HG02938 (cell line): ENCODE data around the gene SLC6A9.

Experiments
- ATAC-seq: cut with Tn5 transposase; IDR thresholded peaks from one replicate; pipeline ENCODE4 v1.9.1; 2021; ENCODE audit warnings: mild to moderate bottlenecking, moderate library complexity; ENCODE audit not compliant: unreplicated experiment

SLC6A9 gene

DNA sequence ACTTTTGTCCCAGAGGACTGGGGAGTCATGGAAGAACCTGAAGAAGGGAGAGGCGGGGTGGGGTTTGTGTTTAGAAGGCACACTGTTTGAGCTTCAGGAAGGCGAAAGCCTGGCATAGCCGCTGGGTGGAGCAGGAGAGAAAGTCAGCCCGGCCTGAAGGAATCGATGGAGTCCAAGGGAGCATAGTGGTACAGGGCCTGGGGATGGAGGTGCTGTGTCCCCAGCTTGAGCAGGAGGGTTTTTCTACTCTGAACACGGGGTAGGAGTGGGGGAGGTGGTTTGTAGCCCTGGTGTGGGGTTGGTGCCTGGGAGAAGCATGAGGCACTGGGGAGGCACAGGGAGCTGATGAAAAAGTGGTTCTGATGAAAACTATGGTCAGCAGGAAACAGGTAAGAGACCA, 44.5 kb downstream of the SLC6A9 start:
- no peak for ATAC-seq

DNA sequence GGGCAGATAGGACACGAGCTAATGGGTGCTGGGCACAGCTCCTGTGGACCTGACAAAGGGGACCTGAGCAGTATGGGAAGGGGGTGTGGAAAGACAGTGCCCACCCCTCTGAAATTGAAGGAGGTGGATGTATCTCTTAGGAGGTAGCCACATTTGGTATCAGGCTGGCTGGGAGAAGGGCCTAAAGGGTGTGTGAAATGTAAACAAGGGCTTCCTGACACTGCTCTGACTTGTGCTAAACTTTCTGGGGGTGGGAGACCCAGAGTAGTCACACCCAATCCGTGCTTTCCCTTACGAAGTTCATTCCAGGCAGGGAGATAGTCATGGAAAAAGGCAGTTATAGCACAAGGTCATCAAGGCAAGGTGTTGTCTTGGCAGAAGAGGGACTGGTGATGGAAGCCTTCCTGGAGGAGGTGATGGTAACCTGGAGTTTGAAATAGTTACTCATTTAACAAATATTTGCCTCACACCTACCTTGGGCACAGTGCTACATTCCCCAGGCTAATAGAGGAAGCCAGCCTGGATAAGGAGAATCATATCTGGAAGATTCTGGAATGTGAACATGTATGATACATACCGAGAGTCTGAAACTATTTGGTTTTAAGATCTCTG, 45.2 kb downstream of the SLC6A9 start:
- no peak for ATAC-seq

DNA sequence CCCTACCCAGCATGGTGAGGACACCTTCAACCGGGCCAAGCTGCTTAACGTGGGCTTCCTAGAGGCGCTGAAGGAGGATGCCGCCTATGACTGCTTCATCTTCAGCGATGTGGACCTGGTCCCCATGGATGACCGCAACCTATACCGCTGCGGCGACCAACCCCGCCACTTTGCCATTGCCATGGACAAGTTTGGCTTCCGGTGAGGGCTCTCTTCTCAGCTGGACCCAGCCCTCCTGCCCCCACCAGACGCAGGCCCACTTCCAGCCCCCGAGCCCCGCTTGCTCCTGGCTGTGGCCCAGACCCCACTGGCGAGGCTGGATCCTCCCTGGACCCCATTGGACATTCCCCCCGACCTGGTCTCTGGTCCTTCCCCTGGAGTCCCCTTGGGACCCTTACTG, 46.4 kb downstream of the SLC6A9 start:
- ATAC-seq = no peak

DNA sequence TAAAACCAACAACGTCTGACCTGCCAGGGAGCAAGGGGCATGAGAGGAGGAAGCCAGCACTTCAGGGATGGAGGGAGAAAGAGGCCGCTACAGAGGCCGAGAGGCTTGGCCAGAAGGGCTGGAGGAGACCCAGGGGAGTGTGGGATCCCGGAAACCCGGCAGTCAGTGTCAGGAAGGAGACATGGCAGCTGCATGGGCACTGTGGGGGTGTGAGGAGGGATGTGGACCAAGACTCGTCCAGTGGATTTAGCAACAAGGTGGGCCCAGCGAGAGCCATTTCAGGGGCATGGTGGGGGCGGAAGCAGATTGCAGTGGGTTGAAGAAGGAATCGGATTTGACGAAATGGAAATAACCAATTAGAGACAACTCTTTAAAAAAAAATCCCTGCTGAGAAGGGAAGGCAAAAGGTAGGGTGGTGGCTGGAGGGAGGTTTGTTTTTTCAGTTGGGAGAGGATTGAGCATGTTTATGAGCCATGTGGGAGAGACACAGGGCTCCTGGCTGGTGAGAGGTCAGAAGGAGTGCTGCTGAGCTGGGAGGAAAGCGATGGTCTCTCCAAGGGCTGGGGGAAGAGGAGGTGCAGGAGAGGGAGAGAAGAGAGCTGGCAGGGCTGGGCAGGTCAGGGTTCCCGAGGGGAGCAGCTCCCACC, 47.9 kb downstream of the SLC6A9 start:
- ATAC-seq = no peak

DNA sequence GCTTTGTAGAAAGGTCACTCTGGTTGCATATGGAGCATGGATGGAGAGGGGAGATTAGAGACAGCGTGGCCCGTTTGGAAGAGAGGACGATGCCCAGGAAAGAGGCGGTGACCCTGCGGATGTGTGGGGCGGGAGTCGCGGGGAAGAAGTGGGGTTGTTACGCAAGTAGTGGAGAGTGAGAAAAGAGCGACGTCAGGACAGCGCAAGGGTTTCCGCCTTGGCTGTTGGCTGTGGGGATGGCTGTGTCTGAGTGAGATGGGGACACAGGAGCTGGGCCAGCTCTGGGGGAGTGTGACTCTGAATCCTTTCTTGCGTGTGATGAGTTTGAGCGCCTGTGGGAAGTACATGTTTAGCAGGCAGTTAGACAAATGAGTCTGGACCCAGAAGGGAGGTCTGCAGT, 48.5 kb downstream of the SLC6A9 start:
- no peak for ATAC-seq

- ATAC-seq = no peak
These were observed 49.0 kb downstream of the SLC6A9 start for GRCh38 chr1:43982241-43982640.

- ATAC-seq = no peak
These were observed 49.6 kb downstream of the SLC6A9 start for GRCh38 chr1:43981636-43982035.

DNA sequence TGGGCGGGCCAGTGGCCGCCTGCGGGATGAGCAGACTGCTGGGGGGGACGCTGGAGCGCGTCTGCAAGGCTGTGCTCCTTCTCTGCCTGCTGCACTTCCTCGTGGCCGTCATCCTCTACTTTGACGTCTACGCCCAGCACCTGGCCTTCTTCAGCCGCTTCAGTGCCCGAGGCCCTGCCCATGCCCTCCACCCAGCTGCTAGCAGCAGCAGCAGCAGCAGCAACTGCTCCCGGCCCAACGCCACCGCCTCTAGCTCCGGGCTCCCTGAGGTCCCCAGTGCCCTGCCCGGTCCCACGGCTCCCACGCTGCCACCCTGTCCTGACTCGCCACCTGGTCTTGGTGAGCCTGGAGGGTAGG, 50.1 kb downstream of the SLC6A9 start:
- no peak for ATAC-seq

GRCh38 chr1:43980255-43981134, 50.8 kb downstream of the SLC6A9 start:
- ATAC-seq = no peak

- no peak for ATAC-seq
These were observed 51.6 kb downstream of the SLC6A9 start for GRCh38 chr1:43979528-43980254.

DNA sequence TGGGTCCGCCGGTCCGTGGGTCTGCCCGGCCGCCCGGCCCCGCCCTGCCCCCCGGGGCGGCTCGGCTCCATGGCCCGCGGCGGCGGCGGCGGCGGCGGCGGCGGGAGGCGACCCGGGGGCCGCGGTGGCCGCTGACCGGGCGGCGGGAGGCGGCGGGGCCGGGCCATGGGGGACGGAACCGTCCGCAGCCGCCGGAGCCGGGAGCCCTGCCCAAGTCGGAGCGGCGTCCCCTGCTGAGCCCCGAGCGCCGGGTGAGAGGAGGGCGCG, 52.1 kb downstream of the SLC6A9 start:
- ATAC-seq = no peak

DNA sequence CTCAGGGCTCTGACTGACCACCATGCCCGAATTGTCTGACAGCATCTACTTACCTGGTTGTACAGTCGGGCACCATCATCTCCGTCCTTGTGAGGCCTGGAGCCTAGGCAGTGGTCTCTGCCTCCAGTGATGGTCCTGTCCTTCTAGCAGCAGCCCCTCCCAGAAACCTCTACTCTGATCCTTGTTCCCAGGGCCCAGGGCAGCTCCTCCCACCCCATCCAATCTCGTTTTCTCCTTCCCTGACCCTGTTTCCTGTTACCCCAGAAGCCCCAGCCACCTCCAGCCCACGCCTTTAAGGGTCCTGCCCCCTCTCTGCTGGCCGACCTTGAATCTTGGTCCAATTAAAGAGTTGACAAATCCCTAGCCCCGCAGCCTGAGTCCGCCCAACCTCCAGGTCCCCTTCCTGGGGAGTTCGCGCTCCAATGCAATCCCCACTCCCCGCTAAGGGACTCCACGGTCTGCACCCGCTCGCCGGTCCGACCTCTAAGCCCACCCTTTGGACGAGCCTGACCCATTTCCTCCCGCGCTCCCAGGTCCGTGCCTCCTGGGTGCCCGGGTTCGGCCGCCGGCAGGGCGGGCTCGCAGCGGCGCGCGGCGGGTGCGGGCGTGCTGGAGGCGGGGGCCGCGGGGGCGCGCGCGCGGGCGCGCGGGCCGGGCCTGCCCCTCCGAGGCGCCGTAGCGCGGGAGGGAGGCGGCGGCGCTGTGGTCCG, 52.6 kb downstream of the SLC6A9 start, which contains the start of gene B4GALT2:
Gene B4GALT2, plus strand, starts transcription at position 660 of the 710 bp plus-strand sequence. CDS start 1,951 bp downstream, outside the sequence.
- ATAC-seq = no peak

GRCh38 chr1:43978264-43978550, 53.1 kb downstream of the SLC6A9 start:
- no peak for ATAC-seq

- ATAC-seq = no peak
These were observed 53.6 kb downstream of the SLC6A9 start for GRCh38 chr1:43977376-43978263.

- ATAC-seq = no peak
These were observed 54.4 kb downstream of the SLC6A9 start for GRCh38 chr1:43976890-43977289.

DNA sequence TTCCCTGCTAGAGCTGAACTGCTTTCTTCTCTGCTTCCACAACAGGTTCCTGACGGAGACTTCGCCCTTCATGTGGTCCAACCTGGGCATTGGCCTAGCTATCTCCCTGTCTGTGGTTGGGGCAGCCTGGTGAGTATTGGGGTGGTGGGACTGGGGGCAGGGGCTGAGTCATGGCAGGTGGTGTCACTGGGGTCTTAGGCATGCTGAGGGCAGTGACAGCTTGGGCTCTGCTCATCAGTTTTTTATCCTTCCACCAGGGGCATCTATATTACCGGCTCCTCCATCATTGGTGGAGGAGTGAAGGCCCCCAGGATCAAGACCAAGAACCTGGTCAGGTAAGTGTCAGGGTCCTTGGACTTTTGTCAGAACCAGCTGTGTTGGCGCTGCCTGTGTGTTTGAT, 55.2 kb downstream of the SLC6A9 start:
- ATAC-seq = no peak

- ATAC-seq = no peak
These were observed 55.9 kb downstream of the SLC6A9 start for GRCh38 chr1:43975249-43975961.

DNA sequence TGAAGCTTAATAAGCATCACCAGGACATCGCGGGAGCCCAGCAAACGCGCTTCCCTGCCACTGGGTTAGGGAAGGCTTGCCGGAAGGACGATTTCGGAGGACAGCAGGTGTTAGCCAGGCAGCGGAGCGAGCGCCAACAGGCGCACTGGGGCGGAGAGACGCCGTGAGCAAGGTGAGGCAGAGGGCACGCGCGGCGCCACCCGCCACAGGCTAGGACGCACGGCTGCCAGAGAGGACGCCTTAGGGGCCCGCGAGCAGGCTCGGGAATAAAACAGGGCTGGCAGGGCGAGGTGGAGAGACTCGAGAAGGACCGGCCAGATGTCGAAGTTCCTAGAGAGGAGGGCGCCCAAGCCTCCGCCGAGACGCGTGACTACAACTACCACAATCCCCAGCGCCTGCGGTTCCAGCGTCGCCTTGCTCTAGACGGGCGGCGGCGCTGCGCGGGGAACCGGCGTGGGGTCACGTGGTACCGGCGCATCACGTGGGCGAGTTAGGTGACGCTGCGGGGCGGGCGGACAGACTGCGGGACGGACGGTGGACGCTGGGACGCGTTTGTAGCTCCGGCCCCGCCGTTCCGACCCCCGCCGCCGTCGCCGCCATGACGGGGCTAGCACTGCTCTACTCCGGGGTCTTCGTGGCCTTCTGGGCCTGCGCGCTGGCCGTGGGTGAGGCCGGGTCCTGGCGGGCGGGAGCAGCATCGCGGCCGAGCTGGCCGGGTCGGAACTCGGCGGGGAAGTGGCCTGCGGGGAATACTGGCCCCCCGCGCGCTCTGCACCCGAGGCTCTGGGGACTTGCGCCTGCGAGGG, 56.6 kb downstream of the SLC6A9 start, which contains the start of gene ATP6V0B:
Gene ATP6V0B, plus strand, starts transcription at position 518 of the 806 bp plus-strand sequence. Its CDS starts 81 bp downstream, at position 599.
- ATAC-seq = peak; percentile 70
